Subcutaneous adipose tissue (tissue), 4 donors: Measurements from ENCODE around the gene ATG16L1. TPM values are rescaled to one million over a fixed set of nuclear protein-coding genes. Genes with fewer than 3 reads are reported as not detected.

Experiments
- total RNA-seq, 4 donors: library from RNA; depleted of rRNA; stranded (reverse); fragments of >200 nt; gene quantifications; one replicate each; pipeline ENCODE4 v1.1.0, GENCODE V29; 2016
- TF ChIP-seq, protein P1 (sequence below): fragments of 450-650 bp; IDR thresholded peaks from one replicate; pipeline ENCODE4 v1.5.1; 2016; ENCODE audit warnings: low read depth, mild to moderate bottlenecking, control low read depth, antibody characterized with exemption, moderate library complexity

The ATG16L1 gene
- total RNA-seq, 4 donors from 2014 or later: 16.1 to 31.8 (median 19.7) TPM

- TF ChIP-seq, protein P1, sequence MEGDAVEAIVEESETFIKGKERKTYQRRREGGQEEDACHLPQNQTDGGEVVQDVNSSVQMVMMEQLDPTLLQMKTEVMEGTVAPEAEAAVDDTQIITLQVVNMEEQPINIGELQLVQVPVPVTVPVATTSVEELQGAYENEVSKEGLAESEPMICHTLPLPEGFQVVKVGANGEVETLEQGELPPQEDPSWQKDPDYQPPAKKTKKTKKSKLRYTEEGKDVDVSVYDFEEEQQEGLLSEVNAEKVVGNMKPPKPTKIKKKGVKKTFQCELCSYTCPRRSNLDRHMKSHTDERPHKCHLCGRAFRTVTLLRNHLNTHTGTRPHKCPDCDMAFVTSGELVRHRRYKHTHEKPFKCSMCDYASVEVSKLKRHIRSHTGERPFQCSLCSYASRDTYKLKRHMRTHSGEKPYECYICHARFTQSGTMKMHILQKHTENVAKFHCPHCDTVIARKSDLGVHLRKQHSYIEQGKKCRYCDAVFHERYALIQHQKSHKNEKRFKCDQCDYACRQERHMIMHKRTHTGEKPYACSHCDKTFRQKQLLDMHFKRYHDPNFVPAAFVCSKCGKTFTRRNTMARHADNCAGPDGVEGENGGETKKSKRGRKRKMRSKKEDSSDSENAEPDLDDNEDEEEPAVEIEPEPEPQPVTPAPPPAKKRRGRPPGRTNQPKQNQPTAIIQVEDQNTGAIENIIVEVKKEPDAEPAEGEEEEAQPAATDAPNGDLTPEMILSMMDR: no peak
These were observed 51.8 kb downstream of the ATG16L1 start for GRCh38 chr2:233303252-233303651.

DNA sequence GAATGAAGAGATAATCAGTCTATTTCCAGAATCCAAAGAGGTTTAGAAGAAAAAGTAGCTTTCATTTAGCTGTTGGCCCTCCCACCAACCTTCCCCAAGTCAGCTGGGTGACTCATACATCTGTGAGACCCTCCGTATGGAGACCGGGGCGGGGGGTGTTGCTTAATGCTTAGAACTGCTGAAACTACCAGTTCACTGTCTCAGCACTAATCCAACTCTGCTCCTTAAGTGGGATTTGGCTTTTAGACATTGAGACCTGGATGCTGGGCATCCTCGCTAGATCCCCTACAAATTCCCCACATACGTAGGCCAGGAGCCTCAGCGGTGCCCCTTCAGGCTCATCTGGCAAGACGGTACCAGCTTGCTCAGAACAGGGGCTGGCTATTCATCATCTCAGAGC lies 56.1 kb downstream of the ATG16L1 start, which contains the start of gene SAG:
TSS of gene SAG (plus strand) at position 252 of the 400 bp plus-strand sequence. CDS start 1,374 bp downstream, outside the sequence.
- TF ChIP-seq, protein P1: no peak

DNA sequence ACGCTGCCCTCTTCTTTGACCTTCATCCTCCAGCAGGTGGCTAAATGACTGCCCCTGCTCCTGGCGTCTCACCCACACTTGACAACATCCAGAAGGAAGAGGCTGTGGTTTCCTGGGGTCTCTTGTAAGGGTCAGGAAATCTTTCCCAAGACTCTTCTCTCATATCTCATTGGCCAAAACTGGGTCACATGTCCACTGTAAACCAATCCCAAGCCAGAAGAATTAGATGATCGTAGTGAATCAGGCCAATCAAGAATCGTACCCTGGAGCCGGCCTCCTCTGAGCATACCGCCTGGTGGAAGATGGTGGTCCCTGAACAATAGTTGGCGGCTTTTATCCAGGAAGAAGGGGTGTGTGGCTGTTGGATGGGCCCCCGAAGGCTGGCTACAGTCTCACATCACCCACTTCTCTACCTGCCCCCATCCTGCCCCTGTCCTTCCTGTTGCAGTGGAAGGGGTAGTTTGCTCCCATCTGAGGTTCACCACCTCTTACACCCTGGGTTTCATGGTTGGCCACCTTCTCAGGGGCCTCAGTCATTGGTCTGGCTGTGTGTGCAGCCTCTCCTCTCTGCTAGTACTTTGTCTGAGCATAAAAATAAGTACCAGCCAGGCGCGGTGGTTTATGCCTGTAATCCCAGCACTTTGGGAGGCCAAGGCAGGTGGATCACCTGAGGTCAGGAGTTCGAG lies 59.9 kb downstream of the ATG16L1 start:
- TF ChIP-seq, protein P1: no peak

- TF ChIP-seq, protein P1: no peak
These were observed 61.4 kb downstream of the ATG16L1 start for GRCh38 chr2:233312874-233313273.

DNA sequence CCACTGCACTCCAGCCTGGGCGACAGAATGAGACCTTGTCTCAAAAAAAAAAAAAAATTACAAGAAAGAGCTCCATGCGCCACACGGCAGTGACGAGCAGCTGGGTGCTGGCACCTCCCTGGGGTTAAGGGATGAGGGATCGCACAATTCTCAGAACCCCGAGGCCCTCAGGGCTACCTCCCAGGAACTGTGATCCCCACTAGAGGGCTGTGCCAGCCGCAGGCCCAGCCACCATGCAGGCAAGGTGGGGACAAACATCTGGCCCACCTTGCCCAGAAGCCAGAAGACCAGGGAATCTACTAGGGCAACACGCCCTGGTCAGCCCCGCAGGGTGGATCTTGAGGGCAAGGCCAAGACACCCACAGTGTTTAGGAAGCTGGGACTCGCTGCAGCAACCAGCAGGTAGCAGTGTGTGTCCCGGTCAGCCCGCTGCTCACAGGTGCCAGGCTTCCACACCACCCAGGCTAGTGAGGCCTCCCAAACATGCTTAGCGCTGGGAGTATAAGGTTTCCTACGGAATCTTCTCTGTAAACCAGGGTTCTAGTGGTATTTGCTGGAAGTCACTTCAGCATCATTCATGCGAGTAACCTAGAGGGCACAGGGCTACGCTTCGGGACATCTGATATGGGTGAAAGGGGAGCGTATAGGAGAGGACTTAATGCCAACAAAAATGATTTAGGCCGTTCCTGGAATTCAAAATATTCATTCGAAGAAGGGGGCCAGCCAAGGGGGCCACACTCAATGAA lies 62.9 kb downstream of the ATG16L1 start:
- TF ChIP-seq, protein P1: no peak

GRCh38 chr2:233317196-233317943 lies 65.9 kb downstream of the ATG16L1 start:
- TF ChIP-seq, protein P1: no peak

DNA sequence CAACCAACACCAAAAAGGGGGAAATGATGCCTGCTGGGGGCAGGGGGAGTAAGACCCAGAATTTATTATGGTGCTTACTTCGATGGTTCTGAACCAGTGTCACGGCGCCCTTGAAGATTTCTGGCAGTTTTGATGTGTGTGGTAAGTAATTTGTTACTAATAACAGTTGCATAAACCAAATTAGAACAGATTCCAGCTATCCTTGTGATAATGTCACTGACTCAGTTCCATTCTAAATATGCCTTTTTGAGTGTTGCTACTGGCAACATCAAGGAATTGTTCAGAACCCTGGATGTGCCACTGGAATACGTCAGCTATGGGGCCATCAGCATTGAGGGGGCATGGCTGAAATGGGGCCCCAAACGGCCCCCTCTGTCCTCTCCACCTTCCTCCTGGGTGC lies 67.8 kb downstream of the ATG16L1 start:
- TF ChIP-seq, protein P1: no peak
